ENCODE measurements around the gene C12orf76. TPM values are rescaled to one million over a fixed set of nuclear protein-coding genes. Genes with fewer than 3 reads are reported as not detected.
"Not testable (repeated sequence)": the region's sequence is repeated elsewhere in the genome, so short reads cannot be mapped to it uniquely, and the experiment has no call there.

The C12orf76 gene
- total RNA-seq, 1 experiment from 2014 or later, result 18.3 TPM

DNA sequence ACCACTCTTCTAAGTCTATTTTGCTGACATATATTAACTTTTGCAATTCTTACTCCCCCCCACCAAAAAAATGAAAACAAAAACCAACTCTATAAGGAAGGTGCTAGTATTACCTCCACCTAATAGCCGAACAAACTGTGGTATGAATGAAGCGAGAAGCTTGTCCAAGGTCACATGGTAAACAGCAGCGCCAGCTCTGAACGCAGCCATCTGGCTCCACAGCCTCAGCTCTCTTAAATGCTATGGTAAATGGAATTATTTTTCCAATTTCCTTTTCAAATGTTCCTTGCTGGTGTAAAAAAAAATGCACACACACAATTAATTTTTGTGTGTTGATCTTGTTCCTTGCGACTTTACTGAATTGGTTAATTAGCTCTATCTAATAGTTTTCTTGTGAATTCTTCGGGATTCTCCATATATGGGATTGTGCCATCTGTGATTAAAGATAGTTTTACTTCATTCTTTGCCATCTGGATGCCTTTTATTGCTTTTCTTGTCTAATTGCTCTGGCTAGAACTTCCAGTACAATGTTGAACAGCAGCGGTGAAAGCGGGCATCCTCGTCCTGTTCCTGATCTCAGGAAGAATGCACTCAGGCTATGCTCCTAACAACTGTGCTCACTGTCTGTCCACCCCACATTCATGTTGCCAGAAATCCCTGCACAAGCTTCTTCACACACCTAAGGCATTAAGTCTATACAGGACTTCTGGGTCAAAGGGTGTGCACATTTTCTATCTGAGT lies 10.7 kb upstream of the C12orf76 start:
- Mint-ChIP-seq H3K27ac (no peak overlapping the region), H3K4me3 (no peak overlapping the region), H3K27me3 (ENCODE audit: low read depth) (peaks cover 24% of the 10 kb centered on the region), H3K36me3 (no peaks in the 10 kb centered on the region), H3K9me3 (no peaks in the 10 kb centered on the region), H3K4me1 (no peaks in the 10 kb centered on the region)
- ChIA-PET POLR2A (no interaction called here), CTCF (no interaction called here)
- no peak for TF ChIP-seq JAZF1 (CRISPR knock-in tag; IDR thresholded peaks at IDR 0.05)
- DNase-seq (ENCODE audit: low spot score) (no peak), ATAC-seq (no peak)

DNA sequence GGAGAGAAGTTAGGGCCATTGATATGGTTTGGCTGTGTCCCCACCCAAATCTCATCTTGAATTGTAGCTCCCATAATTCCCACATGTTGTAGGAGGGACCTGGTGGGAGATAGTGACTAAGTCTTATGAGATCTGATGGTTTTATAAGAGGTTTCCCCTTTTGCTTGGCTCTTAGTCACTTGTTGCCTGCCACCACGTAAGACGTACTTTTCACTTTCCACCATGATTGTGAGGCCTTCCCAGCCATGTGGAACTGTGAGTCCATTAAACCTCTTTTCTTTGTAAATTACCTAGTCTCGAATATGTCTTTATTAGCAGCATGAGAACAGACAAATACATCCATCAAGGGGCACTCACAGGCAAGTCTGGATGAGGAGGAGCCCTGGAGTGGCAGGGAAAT lies 8.3 kb upstream of the C12orf76 start:
- DNase-seq (ENCODE audit: low spot score); H3K4me1 Mint-ChIP-seq; H3K4me3 Mint-ChIP-seq; POLR2A ChIA-PET; H3K27ac Mint-ChIP-seq; H3K9me3 Mint-ChIP-seq; H3K36me3 Mint-ChIP-seq; ATAC-seq: not testable (repeated sequence)
- CTCF ChIA-PET, result interaction anchor here (1.3 kb wide), 1 partner anchor 32 kb away, joined by 3 read pairs; no protein-coding TSS in a partner anchor
- H3K27me3 Mint-ChIP-seq (ENCODE audit: low read depth), result peaks cover 26% of the 10 kb centered on the region

DNA sequence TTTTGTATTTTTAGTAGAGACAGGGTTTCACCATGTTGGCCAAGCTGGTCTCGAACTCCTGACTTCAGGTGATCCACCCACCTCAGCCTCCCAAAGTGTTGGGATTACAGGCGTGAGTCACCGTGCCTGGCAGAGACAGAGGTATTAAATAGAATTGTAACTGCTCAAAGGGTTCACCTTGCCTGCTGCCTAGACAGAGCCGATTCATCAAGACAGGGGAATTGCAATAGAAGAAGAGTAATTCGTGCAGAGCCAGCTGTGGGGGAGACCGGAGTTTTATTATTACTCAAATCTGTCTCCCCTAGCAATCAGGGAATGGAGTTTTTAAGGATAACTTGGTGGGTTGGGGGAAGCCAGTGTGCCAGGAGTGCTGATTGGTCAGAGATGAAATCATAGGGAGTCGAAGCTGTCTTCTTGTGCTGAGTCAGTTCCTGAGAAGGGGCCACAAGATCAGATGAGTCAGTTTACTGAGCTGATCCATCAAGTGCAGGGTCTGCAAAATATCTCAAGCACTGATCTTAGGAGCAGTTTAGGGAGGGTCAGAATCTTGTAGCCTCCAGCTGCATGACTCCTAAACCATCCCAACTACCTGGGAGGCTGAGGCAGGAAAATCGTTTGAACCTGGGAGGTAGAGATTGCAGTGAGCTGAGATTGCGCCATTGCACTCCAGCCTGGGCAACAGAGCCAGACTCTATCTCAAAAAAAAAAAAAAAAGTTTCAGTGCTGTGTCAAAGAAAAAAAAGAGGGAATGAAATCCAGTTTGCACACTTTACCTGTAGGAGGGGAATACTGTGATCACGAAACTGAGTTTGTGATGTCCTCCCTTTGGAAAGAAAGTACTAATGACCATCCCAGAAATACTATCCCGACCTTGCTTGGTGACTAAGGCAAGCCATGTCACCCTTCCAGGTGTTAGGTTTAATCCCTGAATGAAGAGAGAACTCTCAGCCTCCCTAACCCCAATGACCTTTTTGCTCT lies 7.3 kb upstream of the C12orf76 start:
- H3K27ac Mint-ChIP-seq; ATAC-seq; H3K4me1 Mint-ChIP-seq; H3K36me3 Mint-ChIP-seq; DNase-seq (ENCODE audit: low spot score); POLR2A ChIA-PET; H3K4me3 Mint-ChIP-seq; H3K9me3 Mint-ChIP-seq: not testable (repeated sequence)
- CTCF ChIA-PET, result interaction anchor here (0.6 to 1.3 kb wide), 2 partner anchors 31 to 189 kb away, joined by 3 read pairs; no protein-coding TSS in a partner anchor
- peaks cover 22% of the 10 kb centered on the region for H3K27me3 Mint-ChIP-seq (ENCODE audit: low read depth)

DNA sequence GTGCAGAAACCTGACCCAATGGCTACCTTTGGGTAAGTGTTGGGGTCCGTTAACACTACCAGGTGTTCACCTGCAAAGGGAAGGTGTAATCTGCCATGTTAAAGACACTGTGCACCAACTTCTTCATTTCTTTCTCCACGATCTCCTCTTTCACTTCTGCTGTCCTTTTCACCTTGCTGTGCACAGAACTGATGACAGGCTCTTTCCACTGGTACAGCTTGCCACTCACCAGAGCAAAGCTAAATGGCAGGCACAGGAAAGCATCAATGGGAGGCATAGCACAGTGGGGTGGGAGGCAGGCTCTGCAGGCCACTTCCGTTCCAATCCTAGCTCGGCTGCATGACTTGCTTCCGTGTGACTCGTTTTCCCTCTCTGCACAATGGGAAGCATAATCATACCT lies 2.6 kb upstream of the C12orf76 start:
- Mint-ChIP-seq H3K4me1 (peaks cover 15% of the 10 kb centered on the region), H3K27ac (no peak overlapping the region), H3K27me3 (ENCODE audit: low read depth) (peaks cover 8% of the 10 kb centered on the region), H3K9me3 (no peaks in the 10 kb centered on the region), H3K4me3 (no peak overlapping the region), H3K36me3 (no peaks in the 10 kb centered on the region)
- POLR2A ChIA-PET, result no interaction called here
- TF ChIP-seq ZNF138 (CRISPR knock-in tag; conservative IDR thresholded peaks at IDR 0.05) (no peak), ATF1 (CRISPR knock-in tag; IDR thresholded peaks at IDR 0.05) (no peak), OVOL2 (CRISPR knock-in tag; IDR thresholded peaks at IDR 0.05; ENCODE audit: borderline replicate concordance) (no peak), ERG (CRISPR knock-in tag; IDR thresholded peaks at IDR 0.05) (no peak)
- TF ChIP-seq, protein P1, sequence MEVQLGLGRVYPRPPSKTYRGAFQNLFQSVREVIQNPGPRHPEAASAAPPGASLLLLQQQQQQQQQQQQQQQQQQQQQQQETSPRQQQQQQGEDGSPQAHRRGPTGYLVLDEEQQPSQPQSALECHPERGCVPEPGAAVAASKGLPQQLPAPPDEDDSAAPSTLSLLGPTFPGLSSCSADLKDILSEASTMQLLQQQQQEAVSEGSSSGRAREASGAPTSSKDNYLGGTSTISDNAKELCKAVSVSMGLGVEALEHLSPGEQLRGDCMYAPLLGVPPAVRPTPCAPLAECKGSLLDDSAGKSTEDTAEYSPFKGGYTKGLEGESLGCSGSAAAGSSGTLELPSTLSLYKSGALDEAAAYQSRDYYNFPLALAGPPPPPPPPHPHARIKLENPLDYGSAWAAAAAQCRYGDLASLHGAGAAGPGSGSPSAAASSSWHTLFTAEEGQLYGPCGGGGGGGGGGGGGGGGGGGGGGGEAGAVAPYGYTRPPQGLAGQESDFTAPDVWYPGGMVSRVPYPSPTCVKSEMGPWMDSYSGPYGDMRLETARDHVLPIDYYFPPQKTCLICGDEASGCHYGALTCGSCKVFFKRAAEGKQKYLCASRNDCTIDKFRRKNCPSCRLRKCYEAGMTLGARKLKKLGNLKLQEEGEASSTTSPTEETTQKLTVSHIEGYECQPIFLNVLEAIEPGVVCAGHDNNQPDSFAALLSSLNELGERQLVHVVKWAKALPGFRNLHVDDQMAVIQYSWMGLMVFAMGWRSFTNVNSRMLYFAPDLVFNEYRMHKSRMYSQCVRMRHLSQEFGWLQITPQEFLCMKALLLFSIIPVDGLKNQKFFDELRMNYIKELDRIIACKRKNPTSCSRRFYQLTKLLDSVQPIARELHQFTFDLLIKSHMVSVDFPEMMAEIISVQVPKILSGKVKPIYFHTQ (CRISPR knock-in tag; IDR thresholded peaks at IDR 0.05), result no peak
- CTCF ChIA-PET, result interaction anchor here (1.0 kb wide), 1 partner anchor 103 kb away, joined by 3 read pairs; no protein-coding TSS in a partner anchor
- no peak for ATAC-seq
- DNase-seq (ENCODE audit: low spot score), result no peak

GRCh38 chr12:110049666-110050065 lies 1.3 kb upstream of the C12orf76 start:
- H3K9me3 Mint-ChIP-seq; H3K36me3 Mint-ChIP-seq; POLR2A ChIA-PET; CTCF ChIA-PET; H3K27ac Mint-ChIP-seq; ATAC-seq; H3K27me3 Mint-ChIP-seq (ENCODE audit: low read depth); DNase-seq (ENCODE audit: low spot score): not testable (repeated sequence)
- peaks cover 15% of the 10 kb centered on the region for H3K4me1 Mint-ChIP-seq
- H3K4me3 Mint-ChIP-seq, result peak overlapping the region; percentile 90

DNA sequence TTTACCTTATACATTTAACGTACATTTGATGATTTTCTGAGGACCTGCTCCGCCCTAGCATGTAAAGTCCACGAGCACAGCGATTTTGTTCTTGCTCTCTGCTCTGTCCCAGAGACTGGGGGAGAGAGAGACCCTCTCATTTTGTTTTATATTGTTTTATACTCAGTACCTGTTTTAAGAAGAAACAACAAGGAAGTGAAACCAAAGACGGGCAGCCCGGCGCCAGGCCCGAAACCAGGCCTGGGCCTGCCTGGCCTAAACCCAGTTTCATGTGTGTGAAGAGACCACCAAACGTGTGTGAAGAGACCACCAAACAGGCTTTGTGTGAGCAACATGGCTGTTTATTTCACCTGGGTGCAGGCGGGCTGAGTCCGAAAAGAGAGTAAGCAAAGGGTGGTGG lies 712 bp upstream of the C12orf76 start:
- POLR2A ChIA-PET, result not testable (repeated sequence)

More for the DNA sequence above, 712 bp upstream of the C12orf76 start:
- Mint-ChIP-seq H3K4me3 (peak overlapping the region; percentile 90), H3K27ac (peak overlapping the region; percentile 91), H3K4me1 (peaks cover 15% of the 10 kb centered on the region)
- H3K27me3 Mint-ChIP-seq (ENCODE audit: low read depth); CTCF ChIA-PET; DNase-seq (ENCODE audit: low spot score); H3K9me3 Mint-ChIP-seq; ATAC-seq; H3K36me3 Mint-ChIP-seq: not testable (repeated sequence)

All from WTC11 (cell line).